ENCODE data around the gene PLA2G10. TPM values are rescaled to one million over a fixed set of nuclear protein-coding genes. Genes with fewer than 3 reads are reported as not detected.
A peak's percentile ranks its signal among the peaks of the same experiment; 100 is the strongest.

Gene PLA2G10
- total RNA-seq, 1 donor from 2014 or later: not detected

DNA sequence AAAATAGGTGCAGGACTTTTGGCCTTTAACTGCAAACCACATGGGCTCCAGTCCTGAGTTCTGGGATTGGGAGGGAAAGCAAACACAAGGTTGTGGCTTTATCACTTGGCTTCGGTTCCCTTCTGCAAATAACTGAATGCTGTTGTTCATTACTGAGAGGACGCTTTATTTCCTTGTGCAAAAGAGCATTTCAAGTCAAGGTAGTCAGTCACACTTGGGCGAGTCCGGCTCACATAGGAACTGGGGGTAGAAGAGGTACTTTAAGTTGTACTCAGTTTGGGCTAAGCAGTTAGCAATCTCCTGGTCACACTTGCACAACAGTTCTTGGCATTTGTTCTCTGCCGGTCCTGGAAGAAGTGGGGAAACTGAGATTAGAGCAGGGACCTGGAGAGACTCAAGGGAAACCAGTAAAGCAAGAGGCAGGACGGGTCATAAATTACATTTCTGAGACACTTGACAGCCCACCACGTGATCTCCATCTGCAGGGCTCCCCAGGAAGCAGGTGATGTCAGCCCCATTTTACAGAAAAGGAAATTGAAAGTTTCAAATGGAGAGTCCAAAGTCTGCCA is 21.6 kb downstream of the PLA2G10 start:
- DNase-seq (ENCODE audit: low read depth, low spot score): no peak
- Mint-ChIP-seq H3K27me3 (ENCODE audit: low read depth) (peaks cover 3% of the 10 kb centered on the region), H3K4me1 (no peaks in the 10 kb centered on the region), H3K9me3 (peaks cover 9% of the 10 kb centered on the region), H3K4me3 (no peak overlapping the region), H3K27ac (ENCODE audit: unreplicated experiment) (no peak overlapping the region), H3K36me3 (ENCODE audit: low read depth) (peaks cover 2% of the 10 kb centered on the region)
- TF ChIP-seq, protein P1, sequence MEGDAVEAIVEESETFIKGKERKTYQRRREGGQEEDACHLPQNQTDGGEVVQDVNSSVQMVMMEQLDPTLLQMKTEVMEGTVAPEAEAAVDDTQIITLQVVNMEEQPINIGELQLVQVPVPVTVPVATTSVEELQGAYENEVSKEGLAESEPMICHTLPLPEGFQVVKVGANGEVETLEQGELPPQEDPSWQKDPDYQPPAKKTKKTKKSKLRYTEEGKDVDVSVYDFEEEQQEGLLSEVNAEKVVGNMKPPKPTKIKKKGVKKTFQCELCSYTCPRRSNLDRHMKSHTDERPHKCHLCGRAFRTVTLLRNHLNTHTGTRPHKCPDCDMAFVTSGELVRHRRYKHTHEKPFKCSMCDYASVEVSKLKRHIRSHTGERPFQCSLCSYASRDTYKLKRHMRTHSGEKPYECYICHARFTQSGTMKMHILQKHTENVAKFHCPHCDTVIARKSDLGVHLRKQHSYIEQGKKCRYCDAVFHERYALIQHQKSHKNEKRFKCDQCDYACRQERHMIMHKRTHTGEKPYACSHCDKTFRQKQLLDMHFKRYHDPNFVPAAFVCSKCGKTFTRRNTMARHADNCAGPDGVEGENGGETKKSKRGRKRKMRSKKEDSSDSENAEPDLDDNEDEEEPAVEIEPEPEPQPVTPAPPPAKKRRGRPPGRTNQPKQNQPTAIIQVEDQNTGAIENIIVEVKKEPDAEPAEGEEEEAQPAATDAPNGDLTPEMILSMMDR (conservative IDR thresholded peaks at IDR 0.05): no peak

DNA sequence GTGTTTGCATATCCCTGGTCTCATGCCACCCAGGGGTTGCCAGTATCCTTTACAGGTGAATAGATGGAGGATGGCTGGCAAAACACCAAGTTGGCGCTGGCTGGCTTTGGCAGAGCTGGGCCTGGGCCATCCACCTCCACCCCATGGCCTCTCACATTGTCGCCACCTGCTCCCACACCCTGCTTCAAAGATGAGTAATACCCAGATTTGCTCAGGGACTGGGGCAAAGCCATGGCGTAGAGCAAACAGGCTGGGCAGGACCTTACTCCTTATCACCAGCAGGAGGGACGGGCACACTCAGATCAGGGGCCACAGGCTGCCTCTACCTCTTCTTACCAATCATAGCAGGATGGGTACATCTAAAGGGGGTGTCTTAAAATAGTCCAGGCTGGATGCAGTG is 24.3 kb downstream of the PLA2G10 start:
- H3K27me3 Mint-ChIP-seq (ENCODE audit: low read depth): no peaks in the 10 kb centered on the region
- TF ChIP-seq, protein P1 (conservative IDR thresholded peaks at IDR 0.05): no peak
- no peaks in the 10 kb centered on the region for H3K9me3 Mint-ChIP-seq
- no peaks in the 10 kb centered on the region for H3K4me1 Mint-ChIP-seq
- H3K4me3 Mint-ChIP-seq: no peak overlapping the region
- H3K27ac Mint-ChIP-seq (ENCODE audit: unreplicated experiment): no peak overlapping the region
- no peak for DNase-seq (ENCODE audit: low read depth, low spot score)
- H3K36me3 Mint-ChIP-seq (ENCODE audit: low read depth): peaks cover 16% of the 10 kb centered on the region

DNA sequence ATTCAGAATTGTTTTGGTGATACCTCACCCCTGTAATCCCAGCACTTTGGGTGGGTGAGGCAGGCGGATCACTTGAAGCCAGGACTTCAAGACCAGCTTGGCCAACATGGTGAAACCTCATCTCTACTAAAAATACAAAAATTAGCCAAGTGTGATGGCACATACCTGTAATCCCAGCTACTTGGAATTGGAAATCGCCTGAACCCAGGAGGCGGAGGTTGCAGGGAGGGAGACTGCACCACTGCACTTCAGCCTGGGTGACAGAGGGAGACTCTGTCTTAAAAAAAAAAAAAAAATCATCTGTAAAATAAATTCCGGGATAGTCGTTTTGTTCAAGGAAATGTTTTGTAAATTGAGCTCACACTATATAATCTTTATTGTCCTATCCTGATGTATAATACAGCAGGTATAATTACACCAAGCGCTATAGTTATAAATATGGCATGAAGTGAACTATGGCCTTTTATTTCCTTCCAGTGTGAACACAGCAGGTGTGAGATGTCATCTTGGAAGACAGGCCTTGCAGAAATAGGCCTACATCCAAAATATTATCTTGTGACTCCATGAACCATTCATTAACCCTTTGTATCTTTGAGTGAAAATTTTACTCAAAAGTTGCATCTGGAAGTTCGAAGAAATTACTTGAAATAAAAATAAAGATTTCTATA is 25.4 kb downstream of the PLA2G10 start:
- H3K36me3 Mint-ChIP-seq (ENCODE audit: low read depth): peaks cover 19% of the 10 kb centered on the region
- H3K4me1 Mint-ChIP-seq: no peaks in the 10 kb centered on the region
- no peak overlapping the region for H3K4me3 Mint-ChIP-seq
- H3K27ac Mint-ChIP-seq (ENCODE audit: unreplicated experiment): no peak overlapping the region
- no peaks in the 10 kb centered on the region for H3K27me3 Mint-ChIP-seq (ENCODE audit: low read depth)
- no peaks in the 10 kb centered on the region for H3K9me3 Mint-ChIP-seq
- TF ChIP-seq, protein P1 (conservative IDR thresholded peaks at IDR 0.05): no peak
- DNase-seq (ENCODE audit: low read depth, low spot score): no peak

DNA sequence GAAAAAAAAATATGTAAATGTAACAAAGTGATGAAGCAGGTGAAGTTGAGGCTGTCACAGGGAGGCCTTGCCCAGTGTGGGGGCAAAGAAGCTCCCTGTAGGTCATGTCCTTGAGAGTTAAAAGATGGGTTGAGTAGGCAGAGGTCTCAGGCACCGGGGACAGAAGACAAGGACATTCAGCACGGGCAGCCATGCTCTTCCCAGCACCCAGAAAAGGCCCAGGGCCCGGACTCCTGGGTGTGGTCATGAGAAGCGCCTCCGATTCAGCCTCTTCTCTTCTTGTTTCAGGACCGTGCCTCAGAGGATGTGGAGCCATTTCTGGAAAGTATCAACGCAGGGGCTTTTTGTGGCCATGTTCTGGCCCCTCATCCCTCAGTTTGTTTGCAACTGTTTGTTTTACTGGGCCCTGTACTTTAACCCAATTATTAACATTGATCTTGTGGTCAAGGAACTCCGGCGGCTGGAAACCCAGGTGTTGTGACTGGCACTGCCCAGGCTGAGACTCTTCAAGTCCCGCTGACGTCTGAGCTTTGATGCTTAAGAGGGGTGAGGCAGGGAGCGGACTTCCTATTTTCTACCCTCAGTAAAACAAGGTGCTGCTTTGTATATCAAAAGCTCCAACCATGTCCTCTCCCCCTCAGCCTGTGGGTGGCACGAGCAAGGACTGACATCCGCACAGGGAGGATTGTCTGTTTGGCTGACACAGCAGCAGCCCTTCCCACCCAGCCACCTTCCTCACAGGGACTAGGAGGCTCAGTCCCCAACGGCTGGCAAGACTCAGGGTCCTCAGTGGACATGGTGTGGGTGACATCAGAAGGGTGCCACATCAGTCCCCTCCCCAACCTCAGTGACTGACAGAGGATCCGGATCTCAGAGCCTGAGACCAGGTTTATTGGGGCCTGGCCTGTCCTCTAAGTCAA is 26.5 kb downstream of the PLA2G10 start:
- TF ChIP-seq, protein P1 (conservative IDR thresholded peaks at IDR 0.05): no peak
- Mint-ChIP-seq H3K9me3 (no peaks in the 10 kb centered on the region), H3K27me3 (ENCODE audit: low read depth) (no peaks in the 10 kb centered on the region), H3K4me3 (no peak overlapping the region), H3K27ac (ENCODE audit: unreplicated experiment) (no peak overlapping the region), H3K4me1 (no peaks in the 10 kb centered on the region), H3K36me3 (ENCODE audit: low read depth) (peaks cover 21% of the 10 kb centered on the region)
- DNase-seq (ENCODE audit: low read depth, low spot score): no peak

DNA sequence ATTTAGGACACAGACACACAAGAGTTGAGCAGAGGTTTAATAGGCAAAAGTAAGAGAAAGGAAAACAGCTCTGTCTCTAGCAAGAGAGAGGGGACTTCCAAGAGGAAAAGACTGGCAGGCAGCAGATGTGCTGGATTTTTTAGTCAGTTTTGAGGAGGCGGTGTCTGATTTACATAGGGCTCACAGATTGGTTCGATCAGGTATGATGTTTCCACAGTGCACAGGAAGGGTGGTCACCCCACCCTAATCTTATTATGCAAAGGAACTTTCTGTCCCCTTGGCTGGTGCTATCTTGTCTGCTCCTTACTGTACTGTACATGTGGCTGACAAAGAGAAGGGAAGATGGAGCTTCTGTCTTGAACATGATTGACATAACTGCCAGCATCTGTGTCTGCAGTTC is 36.0 kb downstream of the PLA2G10 start:
- H3K36me3 Mint-ChIP-seq (ENCODE audit: low read depth): peaks cover 15% of the 10 kb centered on the region
- peak overlapping the region; percentile 93 for H3K27ac Mint-ChIP-seq (ENCODE audit: unreplicated experiment)
- DNase-seq (ENCODE audit: low read depth, low spot score): no peak
- H3K4me1 Mint-ChIP-seq: peaks cover 5% of the 10 kb centered on the region
- H3K4me3 Mint-ChIP-seq: no peak overlapping the region
- no peaks in the 10 kb centered on the region for H3K27me3 Mint-ChIP-seq (ENCODE audit: low read depth)
- H3K9me3 Mint-ChIP-seq: no peaks in the 10 kb centered on the region
- TF ChIP-seq, protein P1 (conservative IDR thresholded peaks at IDR 0.05): no peak

All from neural crest cell (in vitro differentiated cells).